Measurements from ENCODE around the gene SPATA45.

Gene SPATA45

DNA sequence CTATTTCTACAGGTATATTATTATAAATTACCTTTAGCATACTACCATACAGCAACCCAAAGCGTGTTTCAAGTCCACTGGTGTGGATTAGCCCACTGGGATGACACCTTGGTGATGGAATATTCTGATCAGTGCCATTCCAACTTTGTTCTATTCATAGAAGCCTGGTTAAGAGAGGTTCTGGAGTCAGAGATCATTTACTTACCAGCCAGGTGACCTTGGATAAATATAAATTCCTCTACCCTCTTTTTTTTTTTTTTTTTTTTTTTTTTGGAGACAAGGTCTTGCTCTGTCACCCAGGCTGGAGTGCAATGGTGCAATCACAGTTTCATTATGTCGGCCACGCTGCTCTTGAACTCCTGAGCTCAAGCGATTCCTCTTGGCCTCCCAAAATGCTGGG is at the start of gene SPATA45:
Gene SPATA45 (minus strand): TSS at position 101 of the 400 bp plus-strand sequence. CDS start 11,500 bp downstream, outside the sequence.
- Histone ChIP-seq H2AFZ (ENCODE audit: low read depth, low read length) (no peak within 1 kb of the TSS), H4K20me1 (ENCODE audit: insufficient read depth, low read length) (no peaks in the 10 kb centered on the region), H3K36me3 (replicated peaks; ENCODE audit: low read depth, low read length) (peaks cover 3% of the 10 kb centered on the region), H3K9ac (ENCODE audit: low read length) (no peak within 1 kb of the TSS), H3K4me2 (ENCODE audit: low read length) (no peak within 1 kb of the TSS), H3K9me3 (ENCODE audit: insufficient read depth, low read length) (peaks cover 8% of the 10 kb centered on the region; the same call in 1 of the 2 replicates), H3K4me3 (ENCODE audit: low read length) (no peak within 1 kb of the TSS), H3K27me3 (ENCODE audit: low read depth, low read length) (no peaks in the 10 kb centered on the region), H3K27ac (ENCODE audit: low read length) (no peak within 1 kb of the TSS), H3K79me2 (ENCODE audit: low read length) (no peaks in the 10 kb centered on the region), H3K4me1 (ENCODE audit: low read length) (no peaks in the 10 kb centered on the region)
- no peak for TF ChIP-seq EZH2phosphoT487 (IDR thresholded peaks at IDR 0.05; ENCODE audit: low read depth)
- TF ChIP-seq, protein P1, sequence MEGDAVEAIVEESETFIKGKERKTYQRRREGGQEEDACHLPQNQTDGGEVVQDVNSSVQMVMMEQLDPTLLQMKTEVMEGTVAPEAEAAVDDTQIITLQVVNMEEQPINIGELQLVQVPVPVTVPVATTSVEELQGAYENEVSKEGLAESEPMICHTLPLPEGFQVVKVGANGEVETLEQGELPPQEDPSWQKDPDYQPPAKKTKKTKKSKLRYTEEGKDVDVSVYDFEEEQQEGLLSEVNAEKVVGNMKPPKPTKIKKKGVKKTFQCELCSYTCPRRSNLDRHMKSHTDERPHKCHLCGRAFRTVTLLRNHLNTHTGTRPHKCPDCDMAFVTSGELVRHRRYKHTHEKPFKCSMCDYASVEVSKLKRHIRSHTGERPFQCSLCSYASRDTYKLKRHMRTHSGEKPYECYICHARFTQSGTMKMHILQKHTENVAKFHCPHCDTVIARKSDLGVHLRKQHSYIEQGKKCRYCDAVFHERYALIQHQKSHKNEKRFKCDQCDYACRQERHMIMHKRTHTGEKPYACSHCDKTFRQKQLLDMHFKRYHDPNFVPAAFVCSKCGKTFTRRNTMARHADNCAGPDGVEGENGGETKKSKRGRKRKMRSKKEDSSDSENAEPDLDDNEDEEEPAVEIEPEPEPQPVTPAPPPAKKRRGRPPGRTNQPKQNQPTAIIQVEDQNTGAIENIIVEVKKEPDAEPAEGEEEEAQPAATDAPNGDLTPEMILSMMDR (IDR thresholded peaks at IDR 0.05; ENCODE audit: low read depth, low read length), result no peak

DNA sequence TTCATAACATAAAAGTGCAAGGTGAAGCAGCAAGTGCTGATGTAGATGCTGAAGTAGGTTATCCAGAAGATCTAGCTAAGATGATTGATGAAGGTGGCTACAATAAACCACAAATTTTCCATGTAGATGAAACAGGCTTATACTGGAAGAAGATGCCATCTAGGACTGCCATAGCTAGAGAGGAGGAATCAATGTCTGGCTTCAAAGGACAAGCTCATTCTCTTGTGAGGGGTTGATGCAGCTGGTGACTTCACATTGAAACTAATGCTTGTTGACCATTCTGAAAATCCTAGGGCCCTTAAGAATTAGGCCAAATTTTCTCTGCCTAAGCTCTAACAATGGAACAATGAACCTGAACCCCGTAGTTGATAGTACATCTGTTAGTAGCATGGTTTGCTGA is 44.7 kb upstream of the SPATA45 start:
- no peak overlapping the region for H3K27ac ChIP-seq (ENCODE audit: low read length)
- H3K9me3 ChIP-seq (ENCODE audit: insufficient read depth, low read length), result no peaks in the 10 kb centered on the region
- H3K9ac ChIP-seq (ENCODE audit: low read length), result no peak overlapping the region
- no peak overlapping the region for H3K4me2 ChIP-seq (ENCODE audit: low read length)
- H3K36me3 ChIP-seq (replicated peaks; ENCODE audit: low read depth, low read length), result peaks cover 76% of the 10 kb centered on the region
- no peak overlapping the region for H3K4me3 ChIP-seq (ENCODE audit: low read length)
- no peak overlapping the region for H2AFZ ChIP-seq (ENCODE audit: low read depth, low read length)
- no peaks in the 10 kb centered on the region for H3K79me2 ChIP-seq (ENCODE audit: low read length)
- no peaks in the 10 kb centered on the region for H3K27me3 ChIP-seq (ENCODE audit: low read depth, low read length)
- no peak for TF ChIP-seq EZH2phosphoT487 (IDR thresholded peaks at IDR 0.05; ENCODE audit: low read depth)
- TF ChIP-seq, protein P1 (IDR thresholded peaks at IDR 0.05; ENCODE audit: low read depth, low read length), result no peak
- H4K20me1 ChIP-seq (ENCODE audit: insufficient read depth, low read length), result no peaks in the 10 kb centered on the region
- H3K4me1 ChIP-seq (ENCODE audit: low read length), result no peaks in the 10 kb centered on the region

DNA sequence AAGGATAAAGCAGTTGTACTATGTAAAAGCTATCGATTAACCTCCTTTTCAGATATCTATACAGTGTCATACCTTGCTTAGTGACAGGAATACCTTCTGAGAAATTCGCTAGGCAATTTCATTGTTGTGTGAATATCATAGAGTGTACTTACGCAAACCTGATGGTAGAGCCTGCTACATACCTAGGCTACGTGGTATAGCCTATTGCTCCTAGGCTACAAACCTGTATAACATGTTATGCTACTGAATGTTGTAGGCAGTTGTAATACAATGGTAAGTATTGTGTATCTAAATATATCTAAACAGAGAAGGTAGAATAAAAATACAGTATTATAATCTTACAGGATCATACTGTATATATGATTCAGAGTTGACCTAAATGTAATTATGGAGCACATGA is 37.1 kb upstream of the SPATA45 start:
- Histone ChIP-seq H3K79me2 (ENCODE audit: low read length) (peaks cover 6% of the 10 kb centered on the region; the same call in 1 of the 2 replicates), H3K4me1 (ENCODE audit: low read length) (no peaks in the 10 kb centered on the region), H3K27me3 (ENCODE audit: low read depth, low read length) (no peaks in the 10 kb centered on the region), H3K9ac (ENCODE audit: low read length) (no peak overlapping the region), H3K4me2 (ENCODE audit: low read length) (no peak overlapping the region), H3K9me3 (ENCODE audit: insufficient read depth, low read length) (no peaks in the 10 kb centered on the region), H3K36me3 (replicated peaks; ENCODE audit: low read depth, low read length) (peaks cover 68% of the 10 kb centered on the region), H3K27ac (ENCODE audit: low read length) (no peak overlapping the region), H3K4me3 (ENCODE audit: low read length) (no peak overlapping the region), H4K20me1 (ENCODE audit: insufficient read depth, low read length) (no peaks in the 10 kb centered on the region; the same call in 1 of the 2 replicates), H2AFZ (ENCODE audit: low read depth, low read length) (no peak overlapping the region)
- TF ChIP-seq, protein P1 (IDR thresholded peaks at IDR 0.05; ENCODE audit: low read depth, low read length), result no peak
- TF ChIP-seq EZH2phosphoT487 (IDR thresholded peaks at IDR 0.05; ENCODE audit: low read depth), result no peak

GRCh38 chr1:212879947-212880690 is 32.7 kb upstream of the SPATA45 start:
- no peak for TF ChIP-seq EZH2phosphoT487 (IDR thresholded peaks at IDR 0.05; ENCODE audit: low read depth)
- TF ChIP-seq, protein P1 (IDR thresholded peaks at IDR 0.05; ENCODE audit: low read depth, low read length), result no peak
- Histone ChIP-seq H3K9me3 (ENCODE audit: insufficient read depth, low read length) (no peaks in the 10 kb centered on the region), H4K20me1 (ENCODE audit: insufficient read depth, low read length) (no peaks in the 10 kb centered on the region; the same call in 1 of the 2 replicates), H3K27me3 (ENCODE audit: low read depth, low read length) (no peaks in the 10 kb centered on the region), H3K79me2 (ENCODE audit: low read length) (peaks cover 18% of the 10 kb centered on the region), H3K9ac (ENCODE audit: low read length) (no peak overlapping the region), H3K27ac (ENCODE audit: low read length) (no peak overlapping the region), H3K36me3 (replicated peaks; ENCODE audit: low read depth, low read length) (peaks cover 43% of the 10 kb centered on the region), H3K4me1 (ENCODE audit: low read length) (no peaks in the 10 kb centered on the region), H2AFZ (ENCODE audit: low read depth, low read length) (no peak overlapping the region), H3K4me2 (ENCODE audit: low read length) (no peak overlapping the region), H3K4me3 (ENCODE audit: low read length) (no peak overlapping the region)
